ENCODE measurements around the gene CNGA4.

GRCh38 chr11:6251990-6252473, 13.1 kb downstream of the CNGA4 start:
- TF ChIP-seq CTCF (IDR thresholded peaks at IDR 0.05) = no peak
- no peak for TF ChIP-seq POLR2A (IDR thresholded peaks at IDR 0.05)
